ENCODE measurements around the gene MRPL37.

DNA sequence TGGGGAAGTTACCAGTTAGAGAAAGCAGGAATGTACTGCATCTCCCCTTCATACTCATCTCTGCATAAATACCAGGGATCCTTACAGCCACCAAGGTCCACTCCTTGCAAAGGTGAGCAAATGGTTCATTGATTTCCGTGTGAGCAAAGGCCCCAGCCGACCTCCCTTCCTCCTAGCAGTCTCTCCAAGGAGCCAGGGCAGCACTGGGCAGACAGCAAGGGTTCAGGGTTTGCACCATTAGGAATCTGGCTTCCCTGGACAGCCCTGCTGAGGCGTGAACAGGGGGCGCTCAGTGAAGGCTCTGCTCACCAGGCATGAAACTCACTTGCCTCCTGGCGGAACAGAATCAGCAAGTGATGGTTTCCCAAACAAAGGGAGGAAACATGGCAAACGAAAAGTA lies 65.7 kb downstream of the MRPL37 start:
- TF ChIP-seq, protein P1, sequence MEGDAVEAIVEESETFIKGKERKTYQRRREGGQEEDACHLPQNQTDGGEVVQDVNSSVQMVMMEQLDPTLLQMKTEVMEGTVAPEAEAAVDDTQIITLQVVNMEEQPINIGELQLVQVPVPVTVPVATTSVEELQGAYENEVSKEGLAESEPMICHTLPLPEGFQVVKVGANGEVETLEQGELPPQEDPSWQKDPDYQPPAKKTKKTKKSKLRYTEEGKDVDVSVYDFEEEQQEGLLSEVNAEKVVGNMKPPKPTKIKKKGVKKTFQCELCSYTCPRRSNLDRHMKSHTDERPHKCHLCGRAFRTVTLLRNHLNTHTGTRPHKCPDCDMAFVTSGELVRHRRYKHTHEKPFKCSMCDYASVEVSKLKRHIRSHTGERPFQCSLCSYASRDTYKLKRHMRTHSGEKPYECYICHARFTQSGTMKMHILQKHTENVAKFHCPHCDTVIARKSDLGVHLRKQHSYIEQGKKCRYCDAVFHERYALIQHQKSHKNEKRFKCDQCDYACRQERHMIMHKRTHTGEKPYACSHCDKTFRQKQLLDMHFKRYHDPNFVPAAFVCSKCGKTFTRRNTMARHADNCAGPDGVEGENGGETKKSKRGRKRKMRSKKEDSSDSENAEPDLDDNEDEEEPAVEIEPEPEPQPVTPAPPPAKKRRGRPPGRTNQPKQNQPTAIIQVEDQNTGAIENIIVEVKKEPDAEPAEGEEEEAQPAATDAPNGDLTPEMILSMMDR (IDR thresholded peaks at IDR 0.05; ENCODE audit: insufficient read depth, low read depth, low read length), result no peak
- no peak for TF ChIP-seq EZH2 (IDR thresholded peaks at IDR 0.05; ENCODE audit: insufficient read depth, low read length)

Data from astrocyte (in vitro differentiated cells and primary cell).